Measurements from ENCODE around the gene TMEM154.

GRCh38 chr4:152651473-152652060, 28.2 kb downstream of the TMEM154 start:
- TF ChIP-seq CTCF (IDR thresholded peaks at IDR 0.05) (no peak), POLR2A (IDR thresholded peaks at IDR 0.05) (no peak), EP300 (IDR thresholded peaks at IDR 0.05; ENCODE audit: low read depth) (no peak), POLR2AphosphoS5 (IDR thresholded peaks at IDR 0.05) (no peak)

Data from transverse colon (tissue), 4 donors.